Frontal cortex (tissue), 4 donors: ENCODE results near the gene HLCS. TPM values are rescaled to one million over a fixed set of nuclear protein-coding genes. Genes with fewer than 3 reads are reported as not detected.
A peak's percentile ranks its signal among the peaks of the same experiment; 100 is the strongest.

Source experiments
- DNase-seq, 2 donors: peaks; one replicate each; pipeline ENCODE4 v3.0.0; 2012; ENCODE audit warnings: low spot score in 2 of 2
- FAIRE-seq: peaks from 2 replicates; lab custom pipeline; 2012; peaks lifted over from hg19 to GRCh38; lab: Jason Lieb, UNC
- total RNA-seq: library from RNA; depleted of rRNA; stranded (reverse); fragments of >200 nt; gene quantifications from one replicate; pipeline ENCODE4 v1.2.3, GENCODE V29; 2014
- donor health status: control.
- donor health status: control.
- donor health status: control.

HLCS gene
- total RNA-seq, 1 donor from 2014 or later: 23.2 TPM

DNA sequence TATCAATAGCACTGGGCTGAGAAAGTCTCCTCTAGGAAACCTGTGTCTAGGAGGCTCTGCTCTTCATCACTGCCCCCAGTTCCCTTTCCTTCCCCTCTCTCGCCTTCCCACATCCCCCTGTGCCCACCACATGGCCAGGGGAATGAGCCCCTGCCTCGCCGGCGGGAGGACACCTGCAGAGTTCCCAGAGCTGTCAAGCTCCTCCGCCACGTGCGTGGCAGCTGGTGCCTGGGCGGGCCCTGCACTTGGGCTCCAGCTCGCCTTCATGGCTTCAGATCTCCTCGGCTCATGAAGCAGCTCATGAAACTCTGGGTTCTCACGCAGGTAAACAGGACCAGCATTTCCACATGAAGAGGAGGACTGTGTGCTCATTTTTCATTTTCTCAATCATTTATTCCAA lies 204.8 kb downstream of the HLCS start:
- FAIRE-seq (no peak), DNase-seq (no peak)

DNA sequence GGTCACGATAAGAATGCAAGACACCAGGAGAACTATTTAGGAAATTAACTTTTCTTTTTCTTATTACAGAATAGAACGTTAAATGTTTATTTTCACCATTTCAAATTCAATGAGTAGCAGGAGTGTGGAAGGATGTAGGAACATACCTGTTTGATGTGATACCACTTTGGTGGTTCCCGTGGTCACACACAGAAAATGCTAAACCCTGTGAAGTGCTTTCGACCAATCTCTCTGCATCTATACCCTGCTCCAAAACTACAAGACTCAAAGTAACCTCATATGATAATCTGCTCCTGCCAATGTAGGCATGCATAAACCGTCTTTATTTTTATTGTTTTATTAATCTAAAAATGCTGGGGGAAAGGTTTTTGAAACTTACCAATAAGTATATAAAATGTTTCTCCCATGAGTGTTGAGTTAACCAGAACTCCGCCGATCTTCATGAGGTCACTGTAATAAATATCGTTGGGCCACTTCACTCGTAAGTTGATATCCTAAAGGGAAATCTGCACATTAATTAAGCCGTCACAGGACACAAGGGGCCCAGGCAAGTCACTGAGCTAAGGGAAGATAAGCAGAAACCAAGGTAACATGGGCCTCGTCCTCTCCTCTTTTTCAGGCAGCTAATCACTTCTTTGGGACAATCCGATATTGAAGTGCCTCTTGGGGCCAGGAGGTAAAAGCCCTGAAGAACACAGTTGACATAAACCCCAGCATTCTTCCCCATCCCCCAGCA lies 207.0 kb downstream of the HLCS start:
- no peak for DNase-seq
- no peak for FAIRE-seq

DNA sequence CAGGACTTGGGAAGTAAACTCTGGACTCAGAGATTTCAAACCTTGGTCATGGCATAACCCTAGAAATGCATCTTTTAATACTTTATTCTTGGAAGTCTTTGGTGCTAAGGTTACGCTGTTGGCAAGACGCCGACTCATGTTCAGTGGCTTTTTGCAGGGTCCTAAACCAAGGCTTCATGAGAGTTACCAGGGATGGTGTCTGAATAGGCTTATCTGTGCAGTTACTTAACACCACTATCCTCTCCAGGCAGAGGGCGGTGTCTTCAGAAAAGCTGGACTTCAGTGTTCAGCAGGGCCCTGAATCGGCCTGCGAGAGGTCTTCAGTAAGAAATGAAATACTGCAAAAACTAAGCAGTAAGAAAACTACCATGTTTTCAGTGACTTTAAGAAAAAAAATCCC lies 209.3 kb downstream of the HLCS start:
- DNase-seq (no peak), FAIRE-seq (no peak)

DNA sequence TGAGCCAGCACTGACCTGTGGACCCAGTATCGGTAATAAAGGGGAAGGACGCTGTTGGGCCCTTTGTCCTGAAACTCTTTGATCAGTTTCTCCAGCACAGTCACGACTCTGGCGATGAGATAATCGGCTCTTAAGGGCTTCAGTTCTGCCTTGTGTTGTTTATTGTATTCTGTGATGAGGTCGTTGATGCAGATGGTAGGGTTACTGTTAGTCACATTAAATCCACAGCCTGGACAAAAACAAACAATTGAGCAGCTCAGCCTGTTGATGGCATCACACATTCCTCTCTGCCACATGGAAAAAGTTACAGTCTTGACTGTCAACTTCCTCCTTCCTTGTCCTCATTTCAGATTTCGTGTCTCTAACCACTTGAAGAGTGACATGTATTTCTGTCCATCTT lies 209.9 kb downstream of the HLCS start:
- FAIRE-seq (no peak), DNase-seq (no peak)

DNA sequence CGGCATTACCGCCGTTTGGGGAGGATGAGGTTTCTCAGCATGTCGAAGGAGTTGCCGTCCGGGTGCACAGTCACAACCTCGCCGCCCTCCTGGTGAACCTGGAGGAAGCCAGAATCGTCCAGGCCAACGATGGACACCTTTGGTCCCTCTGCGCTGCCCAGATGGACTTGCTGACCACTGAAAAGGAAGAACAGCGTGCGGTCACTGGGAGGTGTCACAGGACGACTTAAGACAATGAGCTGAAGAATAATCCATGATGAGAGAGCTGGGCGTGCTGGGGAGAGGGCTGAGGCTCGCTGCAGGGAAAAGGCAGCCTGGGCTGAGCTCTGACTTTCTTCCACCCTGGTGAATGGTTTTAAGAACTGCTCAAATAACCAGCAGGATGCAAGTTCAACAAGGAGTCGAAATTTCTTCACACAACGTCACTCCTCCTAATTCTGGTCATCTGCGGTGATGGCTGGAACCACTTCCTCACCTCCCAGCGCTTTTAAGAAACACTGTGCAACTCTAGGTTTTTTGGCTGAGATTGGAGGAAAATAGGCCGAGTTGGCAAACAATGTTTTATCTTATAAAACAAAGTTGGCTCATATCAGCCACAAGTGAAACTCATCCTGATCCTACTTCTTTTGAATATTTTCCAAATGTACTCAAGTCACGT lies 212.1 kb downstream of the HLCS start:
- DNase-seq (no peak), FAIRE-seq (no peak)

DNA sequence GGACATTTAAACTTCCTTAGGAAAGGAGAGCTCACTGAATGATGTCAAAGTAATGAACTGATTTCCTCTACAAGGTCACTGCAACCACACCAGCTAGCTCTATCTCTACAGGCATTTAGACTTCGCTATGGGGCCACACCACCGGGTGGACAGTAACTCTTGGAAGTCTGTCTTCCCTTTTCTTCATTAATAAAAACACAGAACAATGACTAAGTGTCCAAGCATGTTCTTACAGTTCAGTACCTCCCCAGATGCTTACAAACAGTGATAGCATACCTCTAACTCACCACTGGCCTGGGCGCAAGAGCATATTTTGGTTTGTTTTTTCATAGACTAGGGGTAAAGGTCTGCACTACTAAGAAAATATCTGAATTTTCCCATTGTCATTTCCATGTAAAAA lies 212.9 kb downstream of the HLCS start:
- FAIRE-seq (no peak), DNase-seq (no peak)

DNA sequence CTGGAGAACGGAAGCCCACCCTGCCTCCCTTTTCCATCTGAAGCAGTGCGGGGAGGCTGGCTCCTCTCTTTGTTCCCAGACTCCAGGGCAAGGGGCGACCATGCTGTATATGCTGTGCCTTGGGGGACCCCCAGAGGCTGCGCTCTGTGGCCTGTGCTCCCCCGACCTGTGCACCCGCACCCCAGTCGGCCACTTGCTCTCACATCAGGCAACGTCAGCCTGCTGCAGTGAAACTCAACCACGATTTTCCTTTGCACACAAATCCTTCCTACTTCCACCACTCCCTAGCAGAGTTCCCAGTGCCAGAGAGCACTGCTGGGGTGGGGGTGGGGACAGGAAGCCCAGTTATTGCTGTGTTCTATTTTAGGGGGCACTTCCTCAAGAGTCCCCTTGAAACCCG lies 215.1 kb downstream of the HLCS start:
- FAIRE-seq (no peak), DNase-seq (no peak)

DNA sequence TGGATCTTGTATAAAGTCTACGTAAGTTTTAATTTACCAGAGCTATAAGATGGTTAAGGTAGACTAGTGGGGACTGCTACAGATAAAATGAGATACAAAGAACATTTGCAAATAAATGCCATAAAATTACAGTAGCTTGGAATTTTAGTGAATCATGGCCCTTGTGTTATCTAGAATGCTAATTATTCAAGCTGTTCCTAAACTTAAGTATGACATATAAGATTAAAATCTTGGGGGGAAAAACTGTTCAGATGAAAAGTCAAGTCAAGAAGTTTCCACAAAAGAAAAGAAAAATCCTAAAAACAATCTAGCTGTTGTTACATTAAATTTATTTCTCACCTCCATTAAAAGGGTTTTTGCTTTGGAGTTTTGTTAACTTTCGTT lies 215.9 kb downstream of the HLCS start:
- no peak for FAIRE-seq
- DNase-seq: no peak

DNA sequence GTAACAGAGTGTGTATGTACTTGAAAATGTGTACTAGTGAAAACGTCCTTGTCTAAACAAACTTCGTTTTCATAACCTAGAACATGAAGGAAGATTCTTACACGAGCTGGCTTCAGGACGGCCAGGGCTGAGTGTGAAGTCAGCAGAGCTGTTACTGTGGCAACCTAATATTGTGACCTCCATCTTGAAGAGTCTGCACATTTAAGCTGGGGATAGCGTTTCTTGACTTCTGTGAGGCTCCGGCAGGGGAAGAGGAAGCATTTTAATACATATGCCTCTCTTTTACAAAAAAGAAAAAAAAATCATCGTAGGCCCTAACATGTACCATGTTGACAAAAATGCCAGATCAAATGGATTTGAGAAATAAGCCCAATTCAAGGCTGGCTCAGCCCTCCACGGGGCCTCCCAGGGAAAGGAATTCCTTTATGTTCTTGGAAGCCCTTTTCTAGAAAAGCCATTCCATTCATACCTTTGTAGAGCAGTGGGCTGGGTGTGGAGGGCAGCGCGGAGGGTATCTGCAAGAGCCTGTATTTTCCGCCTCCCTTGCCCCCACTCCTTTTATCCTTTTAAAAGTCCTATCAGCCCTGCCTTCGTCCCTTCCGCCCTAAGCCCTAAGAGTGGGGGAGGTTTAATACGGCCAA lies 216.4 kb downstream of the HLCS start:
- DNase-seq (no peak), FAIRE-seq (no peak)

DNA sequence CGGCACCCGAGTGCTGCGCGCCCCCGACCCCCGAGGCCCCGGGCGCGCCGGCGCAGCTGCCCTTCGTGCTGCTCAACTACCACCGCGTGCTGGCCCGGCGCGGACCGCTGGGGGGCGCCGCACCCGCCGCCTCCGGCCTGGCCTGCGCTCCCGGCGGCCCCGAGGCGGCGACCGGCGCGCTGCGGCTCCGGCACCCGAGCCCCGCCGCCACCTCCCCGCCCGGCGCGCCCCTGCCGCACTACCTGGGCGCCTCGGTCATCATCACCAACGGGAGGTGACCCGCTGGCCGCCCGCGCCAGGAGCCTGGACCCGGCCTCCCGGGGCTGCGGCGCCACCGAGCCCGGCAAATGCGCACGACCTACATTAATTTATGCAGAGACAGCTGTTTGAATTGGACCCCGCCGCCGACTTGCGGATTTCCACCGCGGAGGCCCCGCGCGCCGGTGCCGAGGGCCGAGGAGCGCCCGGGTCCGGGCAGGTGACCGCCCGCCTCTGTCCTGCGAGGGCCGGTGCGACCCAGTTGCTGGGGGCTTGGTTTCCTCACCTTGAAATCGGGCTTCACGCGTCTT lies 218.6 kb downstream of the HLCS start:
- FAIRE-seq (no peak), DNase-seq (peak; percentile 81 to 87)

DNA sequence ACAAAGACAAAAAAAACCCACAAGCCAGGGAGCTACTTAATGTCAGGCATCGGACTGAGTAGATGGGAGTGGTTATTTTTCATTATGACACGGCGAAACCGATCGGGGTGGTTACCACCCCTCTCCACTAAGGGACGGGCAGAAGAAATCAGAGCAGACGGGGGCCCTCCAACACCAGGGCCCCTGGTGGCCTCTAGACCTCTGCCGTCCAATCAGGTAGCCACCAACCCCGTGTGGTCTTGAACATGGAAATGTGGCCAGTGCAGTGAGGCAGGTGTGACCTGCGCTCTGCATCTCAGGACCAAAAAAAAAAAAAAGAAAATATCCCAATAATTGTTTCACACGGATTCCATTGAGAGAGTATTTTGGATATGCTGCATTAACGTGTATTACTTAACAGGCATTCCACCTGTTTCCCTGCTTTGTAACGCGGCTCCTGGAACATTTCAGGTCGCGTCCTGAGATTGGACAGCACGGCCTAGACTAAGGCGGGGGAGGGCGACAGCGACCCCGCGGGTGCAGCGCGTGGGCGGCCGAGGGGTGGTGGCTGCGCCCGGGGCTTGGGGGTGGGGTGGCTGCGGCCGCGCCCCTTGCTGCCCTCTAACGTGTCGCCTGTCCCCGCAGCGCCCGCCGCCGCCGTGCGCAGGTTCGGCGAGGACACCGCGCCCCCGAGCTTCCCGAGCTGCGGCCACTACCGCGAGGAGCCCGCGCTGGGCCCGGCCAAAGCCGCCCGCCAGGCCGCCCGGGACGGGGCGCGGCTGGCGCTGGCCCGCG lies 219.2 kb downstream of the HLCS start:
- no peak for FAIRE-seq
- DNase-seq: no peak

DNA sequence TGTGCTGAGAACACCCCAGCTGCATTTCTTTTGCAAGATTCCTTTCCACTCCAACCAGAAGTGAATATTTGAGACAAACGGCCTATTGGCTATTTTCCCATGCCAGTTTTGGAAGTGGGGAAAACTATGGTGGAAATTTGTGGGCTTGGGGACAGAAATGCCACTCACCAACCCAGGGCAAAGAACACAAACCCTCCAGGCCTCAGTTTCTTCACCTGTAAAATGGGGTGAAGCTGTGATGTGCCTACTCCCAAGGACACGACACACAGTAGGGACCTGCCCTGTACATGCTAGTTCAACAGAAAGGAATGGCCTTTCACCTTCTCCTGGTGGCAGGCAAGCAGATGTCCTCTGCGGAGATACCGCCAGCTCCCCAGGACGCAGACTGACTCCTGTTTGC lies 221.0 kb downstream of the HLCS start:
- DNase-seq (no peak), FAIRE-seq (no peak)

DNA sequence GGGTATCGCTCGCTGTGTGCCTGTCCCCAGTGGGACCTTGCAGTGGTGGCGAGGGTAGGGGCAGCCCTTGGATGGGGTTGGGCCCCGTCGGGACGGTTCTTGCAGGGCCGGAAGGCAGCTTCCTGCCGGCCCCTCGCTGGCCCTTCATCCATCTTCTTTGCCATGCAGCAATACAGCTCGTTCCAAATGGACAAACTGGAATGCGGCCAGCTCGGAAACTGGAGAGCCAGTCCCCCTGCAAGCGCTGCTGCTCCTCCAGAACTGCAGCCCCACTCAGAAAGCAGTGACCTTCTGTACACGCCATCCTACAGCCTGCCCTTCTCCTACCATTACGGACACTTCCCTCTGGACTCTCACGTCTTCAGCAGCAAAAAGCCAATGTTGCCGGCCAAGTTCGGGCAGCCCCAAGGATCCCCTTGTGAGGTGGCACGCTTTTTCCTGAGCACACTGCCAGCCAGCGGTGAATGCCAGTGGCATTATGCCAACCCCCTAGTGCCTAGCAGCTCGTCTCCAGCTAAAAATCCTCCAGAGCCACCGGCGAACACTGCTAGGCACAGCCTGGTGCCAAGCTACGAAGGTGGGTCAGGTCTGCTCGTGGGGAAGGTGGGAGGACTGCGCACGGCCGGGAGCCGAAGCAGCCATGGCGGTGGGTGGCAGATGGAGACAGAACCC lies 221.8 kb downstream of the HLCS start:
- FAIRE-seq (no peak), DNase-seq (peak in 1 of 2 donors; percentile 66)

DNA sequence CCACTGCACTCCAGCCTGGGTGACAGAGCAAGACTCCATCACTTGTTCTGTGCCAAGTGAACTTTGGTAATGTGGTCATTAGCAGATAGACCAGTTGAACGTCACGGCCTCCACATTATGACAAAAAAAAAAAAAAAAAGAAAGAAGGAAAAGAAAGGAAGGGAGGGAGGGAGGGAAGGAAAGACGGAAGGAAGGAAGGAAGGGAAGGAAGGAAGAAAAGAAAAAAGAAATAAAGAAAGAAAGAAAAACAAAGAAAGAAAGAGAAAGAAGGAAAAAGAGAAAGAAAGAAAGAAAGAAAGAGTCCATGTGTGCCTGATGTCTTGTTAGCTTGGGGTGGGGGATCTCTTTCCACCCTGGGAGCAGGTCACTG lies 222.3 kb downstream of the HLCS start:
- DNase-seq: no peak
- FAIRE-seq: no peak

DNA sequence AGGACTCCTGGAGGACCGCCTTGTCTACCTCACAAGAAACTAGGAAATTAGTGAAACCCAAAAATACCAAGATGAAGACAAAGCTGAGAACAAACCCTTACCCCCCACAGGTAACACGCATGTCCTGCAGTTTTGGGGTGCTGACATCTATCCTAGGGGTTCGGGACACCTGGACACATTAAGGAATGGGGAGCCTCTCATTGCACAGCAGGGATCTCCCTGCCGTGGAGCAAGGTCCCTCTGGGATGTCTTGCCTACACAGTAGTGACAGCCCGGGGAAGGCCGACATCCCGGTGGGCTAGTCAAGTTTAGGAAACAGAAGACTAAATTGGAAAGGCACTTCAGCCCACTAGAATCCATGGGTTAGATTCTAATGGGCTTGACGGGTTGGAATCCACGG lies 223.0 kb downstream of the HLCS start:
- DNase-seq (no peak), FAIRE-seq (no peak)

DNA sequence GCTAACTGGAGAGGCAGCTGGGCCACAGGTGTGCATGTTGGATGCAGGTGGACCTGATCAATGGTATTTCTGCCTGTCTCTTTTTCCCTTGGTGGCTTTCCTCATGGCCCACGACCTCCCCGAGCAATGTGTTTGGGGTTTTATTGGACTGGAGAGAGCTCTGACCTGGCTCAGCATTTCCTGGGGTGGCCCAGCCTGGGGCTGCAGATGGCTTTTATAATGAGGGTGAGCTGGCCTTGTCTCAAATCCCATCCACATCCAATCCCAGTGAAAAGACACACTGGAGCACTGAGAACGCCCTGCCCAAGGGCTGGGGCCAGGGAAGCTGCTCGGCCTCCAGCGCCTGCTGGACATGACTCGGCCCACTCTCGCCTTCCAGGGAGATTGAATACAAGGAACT lies 223.5 kb downstream of the HLCS start:
- DNase-seq (no peak), FAIRE-seq (no peak)

DNA sequence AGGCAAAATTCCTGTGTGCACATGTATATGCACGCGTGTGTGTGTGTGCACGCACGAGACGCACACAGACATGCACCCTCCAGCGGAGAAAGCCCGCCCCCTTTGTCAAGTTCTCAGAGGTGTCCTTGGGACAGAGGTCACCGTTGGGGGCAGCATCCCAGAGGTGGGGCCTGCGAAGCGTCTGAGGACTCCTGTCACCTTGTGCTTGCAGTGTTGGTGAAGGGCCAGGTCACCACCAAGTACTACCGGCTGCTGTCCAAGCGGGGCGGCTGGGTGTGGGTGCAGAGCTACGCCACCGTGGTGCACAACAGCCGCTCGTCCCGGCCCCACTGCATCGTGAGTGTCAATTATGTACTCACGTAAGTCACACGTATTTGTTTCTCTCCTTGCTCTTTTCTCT lies 225.0 kb downstream of the HLCS start:
- DNase-seq (no peak), FAIRE-seq (no peak)

DNA sequence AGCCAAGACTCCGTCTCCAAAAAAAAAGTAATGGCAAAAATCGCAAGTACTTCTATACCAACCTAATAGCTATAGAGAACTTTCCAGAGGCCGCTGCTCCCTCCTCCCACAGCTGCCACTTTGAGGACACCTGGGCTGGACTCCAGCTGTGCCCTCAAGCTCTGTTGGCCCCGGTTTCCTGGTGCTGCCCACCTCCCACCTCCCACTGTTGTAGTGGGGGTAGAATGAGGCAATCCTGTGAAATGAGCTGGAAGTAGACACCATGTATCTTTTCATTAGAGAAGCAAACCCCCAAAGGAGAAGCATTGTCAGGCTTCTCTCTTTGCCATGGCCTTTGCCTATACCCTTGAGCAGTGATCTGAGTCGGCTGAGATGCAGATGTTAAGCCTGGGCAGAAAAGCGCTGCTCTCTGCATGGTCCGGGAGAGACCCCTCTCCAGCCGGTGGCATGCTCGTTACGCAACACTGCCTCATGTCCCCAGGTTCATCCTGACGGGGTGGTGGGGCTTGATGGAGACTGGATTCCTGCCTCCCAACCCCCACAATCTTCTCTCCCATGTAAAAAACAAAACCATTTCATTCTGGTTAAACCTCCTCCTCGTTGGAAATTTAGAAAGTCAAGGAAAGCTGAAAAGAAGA lies 227.9 kb downstream of the HLCS start:
- FAIRE-seq (no peak), DNase-seq (no peak)

DNA sequence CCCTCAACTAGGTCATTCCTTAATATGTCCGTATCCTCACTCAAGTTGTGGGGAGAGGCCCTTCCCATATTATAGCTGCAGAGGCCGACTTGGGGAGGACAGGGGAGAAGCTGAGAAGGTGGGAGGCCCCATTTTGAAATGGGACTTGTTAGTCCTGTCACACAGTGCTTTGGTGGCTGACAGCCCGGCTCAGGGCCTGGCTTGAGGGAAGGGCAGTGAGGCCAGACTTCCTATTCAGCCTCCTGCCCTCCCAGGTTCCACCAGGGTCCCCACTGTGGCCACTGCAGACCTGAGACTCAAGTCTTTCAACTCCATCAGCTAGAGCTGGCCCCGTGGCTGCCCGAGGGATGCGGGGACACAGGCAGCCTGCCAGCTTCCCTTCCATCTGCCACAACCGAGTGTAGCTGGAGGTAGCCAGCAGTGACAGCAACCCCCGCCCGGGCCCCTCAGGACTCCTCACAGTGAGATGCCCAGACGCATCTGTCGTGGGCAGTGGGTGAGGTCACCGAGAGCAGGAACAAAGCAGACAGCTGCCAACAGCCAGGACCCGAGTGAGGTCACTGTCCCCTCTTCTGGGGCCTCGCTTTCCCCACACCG lies 230.6 kb downstream of the HLCS start:
- no peak for DNase-seq
- FAIRE-seq: no peak
